Placental epithelial cell (primary cell): ENCODE measurements around the gene CEP131. TPM values are rescaled to one million over a fixed set of nuclear protein-coding genes. Genes with fewer than 3 reads are reported as not detected.

Source experiments
- total RNA-seq: library from RNA; depleted of rRNA; stranded (reverse); fragments of >200 nt; gene quantifications from 2 replicates; pipeline ENCODE4 v1.2.3, GENCODE V29; 2012

Gene CEP131
- total RNA-seq, result 7.7 and 8.2 TPM in 2 replicates

DNA sequence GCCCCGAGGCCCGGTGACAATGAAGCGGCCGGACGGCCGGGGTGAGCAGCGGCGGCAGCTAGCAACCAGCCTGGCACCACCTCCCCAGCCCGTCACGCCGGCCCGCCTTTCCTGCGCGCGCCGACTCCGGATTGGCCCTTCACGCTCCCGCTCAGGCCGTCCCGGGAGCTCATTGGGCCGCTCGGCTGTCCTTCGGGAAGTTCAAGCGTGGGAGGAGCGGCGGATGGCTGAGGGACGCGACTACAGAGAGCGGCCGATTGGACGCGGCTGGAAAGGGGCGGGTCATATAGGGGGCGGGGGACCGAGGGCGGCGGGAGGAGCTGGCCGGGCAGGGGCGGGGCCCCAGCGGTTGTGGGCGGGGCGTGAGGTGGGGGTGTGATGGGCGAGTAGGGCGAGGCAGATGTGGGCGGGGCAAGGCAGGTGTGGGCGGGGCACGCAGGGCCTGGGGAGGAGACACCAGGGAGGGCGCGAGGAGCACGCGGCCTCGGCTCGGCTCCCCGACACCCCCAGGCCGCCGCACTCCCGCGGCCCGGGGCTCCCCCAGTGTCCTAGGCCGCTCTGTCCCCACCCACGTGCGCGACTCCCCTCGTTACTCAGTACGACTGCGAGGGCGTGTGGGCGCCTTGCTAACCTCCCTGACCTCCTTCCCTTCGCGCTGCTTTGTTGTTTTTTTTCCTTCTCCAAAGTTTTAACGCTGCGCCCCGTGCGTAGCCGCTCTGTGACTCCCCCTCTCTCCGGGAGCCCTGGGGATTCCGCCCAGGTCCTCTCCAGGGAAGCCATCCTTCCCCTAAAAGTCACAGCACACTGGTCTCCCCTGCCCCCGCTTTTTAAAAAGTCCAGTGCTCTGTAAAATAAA, at the start of gene CEP131:
TSS of gene CEP131 (minus strand) at position 60 of the 856 bp plus-strand sequence. CDS start 2,909 bp downstream, outside the sequence.

DNA sequence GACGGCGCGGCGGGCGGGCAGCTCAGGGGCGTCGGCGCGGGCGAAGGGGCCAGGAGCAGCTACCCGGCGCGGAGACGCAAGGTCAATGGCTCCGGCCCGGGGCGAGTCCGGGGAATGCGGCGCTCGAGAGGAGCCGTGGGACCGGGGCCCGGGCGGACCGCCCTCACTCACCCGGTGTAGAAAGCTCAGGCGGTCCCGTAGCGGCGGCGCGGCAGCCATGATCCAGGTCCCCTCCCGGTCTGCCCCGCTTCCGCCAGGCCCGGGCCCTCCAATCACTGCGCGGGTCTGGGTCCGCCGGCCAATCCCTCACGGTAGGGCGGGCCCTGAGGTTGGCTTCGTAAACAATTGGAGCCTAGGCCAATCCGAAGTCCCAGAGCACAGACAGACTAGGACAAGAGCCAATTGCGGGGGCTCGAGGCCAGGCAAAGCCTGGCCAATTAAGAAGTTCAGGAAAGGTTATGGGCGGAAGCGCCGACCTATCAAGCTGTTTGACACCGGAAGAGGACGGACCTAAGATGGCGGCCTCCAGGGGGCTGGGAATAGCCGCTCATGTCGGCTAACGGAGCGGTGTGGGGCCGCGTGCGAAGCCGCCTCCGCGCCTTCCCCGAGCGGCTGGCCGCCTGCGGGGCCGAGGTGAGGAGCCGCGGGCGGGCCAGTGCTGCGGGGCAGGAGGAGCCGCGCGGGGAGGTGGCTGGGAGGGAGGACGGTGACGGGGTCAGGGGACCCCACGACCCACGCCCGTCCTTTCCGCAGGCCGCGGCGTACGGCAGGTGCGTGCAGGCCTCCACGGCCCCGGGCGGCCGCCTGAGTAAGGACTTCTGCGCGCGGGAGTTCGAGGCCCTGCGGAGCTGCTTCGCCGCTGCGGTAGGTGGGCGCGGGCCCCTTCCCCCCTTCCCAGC, 16.3 kb upstream of the CEP131 start, which contains the start of the genes NDUFAF8 and TEPSIN:
TSS of gene NDUFAF8 (plus strand) at position 504 of the 899 bp plus-strand sequence. CDS start at position 550, 46 bp downstream.
TSS of gene TEPSIN (minus strand) at position 241 of the 899 bp plus-strand sequence. CDS start at position 219, 22 bp downstream.

DNA sequence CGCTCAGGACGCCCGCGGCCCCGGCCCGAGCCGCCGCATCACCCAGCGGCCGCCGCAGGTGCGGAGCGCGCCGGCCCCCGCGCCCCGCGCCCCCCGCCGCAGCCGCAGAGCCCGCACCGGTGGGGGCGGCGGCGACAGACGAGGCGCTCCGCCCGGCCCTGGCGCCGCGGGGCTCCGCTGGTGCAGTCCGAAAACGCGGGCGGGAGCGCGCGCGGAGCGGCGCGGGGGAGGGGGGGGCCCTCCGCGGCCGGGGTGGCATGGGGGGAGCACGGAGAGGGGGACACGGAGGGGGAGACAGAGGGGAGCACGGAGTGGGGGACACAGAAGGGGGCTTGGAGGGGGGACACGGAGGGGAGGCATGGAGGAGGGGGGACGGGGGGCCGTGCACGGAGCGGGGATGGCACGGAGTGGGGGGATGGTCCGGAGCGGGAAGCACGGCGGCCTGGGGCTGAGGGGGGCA, 56.7 kb downstream of the CEP131 start, which contains the start of gene AATK:
TSS of gene AATK (minus strand) at position 189 of the 460 bp plus-strand sequence. CDS start 229 bp downstream, outside the sequence.

DNA sequence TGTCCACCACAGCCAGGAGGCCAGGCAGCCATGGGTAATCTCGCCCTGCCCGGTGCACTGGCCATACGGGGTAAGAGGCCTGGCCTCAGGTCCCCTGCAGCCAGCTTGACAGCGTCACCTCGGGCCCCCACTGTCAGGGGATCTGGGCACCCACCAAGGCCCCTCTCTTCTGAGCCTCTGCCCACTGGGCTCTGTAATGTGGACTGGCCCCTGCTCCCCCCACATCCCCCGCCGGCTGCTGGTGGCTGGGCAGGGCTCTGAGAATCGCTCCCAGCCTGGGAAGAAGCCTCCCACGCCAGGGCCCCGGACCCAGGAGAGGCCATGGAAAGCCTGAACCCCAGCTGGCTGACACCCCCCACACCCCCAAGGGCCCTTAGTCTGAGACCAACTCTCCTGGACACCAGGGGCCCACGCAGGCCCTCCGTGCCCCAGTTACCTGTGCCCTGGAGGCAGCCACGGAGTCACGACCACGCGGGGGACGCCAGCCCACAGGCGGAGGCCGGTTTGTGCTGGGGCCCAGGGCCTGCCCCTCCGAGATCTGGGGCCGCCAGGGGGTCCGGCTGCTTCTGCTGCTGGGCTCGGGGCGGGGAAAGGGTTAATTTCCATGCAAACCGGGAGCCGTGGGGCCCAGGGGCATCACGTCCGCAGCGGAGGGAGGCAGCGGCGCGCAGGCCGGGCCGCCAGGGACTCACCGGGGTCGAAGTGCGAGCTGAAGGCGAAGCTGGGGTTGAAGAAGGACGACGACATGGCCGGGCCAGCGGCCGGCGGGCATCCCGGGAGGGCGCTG, 57.3 kb downstream of the CEP131 start, which contains the start of gene PVALEF:
TSS of gene PVALEF (plus strand) at position 262 of the 787 bp plus-strand sequence. CDS start 15,720 bp downstream, outside the sequence.

Other genes with a start within 250 kb of the CEP131 start
- gene CHMP6, start 231.1 kb downstream of the CEP131 start, total RNA-seq, result 17.6 and 24.7 TPM in 2 replicates
- gene BAIAP2, start 187.8 kb downstream of the CEP131 start, total RNA-seq, result 165 and 324 TPM in 2 replicates
- gene PVALEF, start 57.5 kb downstream of the CEP131 start, total RNA-seq, result not detected in 2 replicates
- under 0.01 and 0.22 TPM in 2 replicates for gene AATK, start 56.7 kb downstream of the CEP131 start, total RNA-seq
- gene TEPSIN, start 16.1 kb upstream of the CEP131 start, total RNA-seq, result 23.7 and 29.8 TPM in 2 replicates
- gene NDUFAF8, start 16.4 kb upstream of the CEP131 start, total RNA-seq, result 14.5 and 20.9 TPM in 2 replicates
- 58.5 and 71.1 TPM in 2 replicates for gene SLC38A10, start 72.3 kb upstream of the CEP131 start, total RNA-seq
- gene BAHCC1, start 172.5 kb upstream of the CEP131 start, total RNA-seq, result 5.6 and 7.1 TPM in 2 replicates